Measurements from ENCODE around the gene ZCCHC24. TPM values are rescaled to one million over a fixed set of nuclear protein-coding genes. Genes with fewer than 3 reads are reported as not detected.

Gene ZCCHC24
- total RNA-seq, 1 donor from 2014 or later = 1.3 TPM

GRCh38 chr10:79459243-79459642 is 13.8 kb upstream of the ZCCHC24 start:
- H3K27me3 Mint-ChIP-seq = peaks cover 7% of the 10 kb centered on the region
- no peaks in the 10 kb centered on the region for H3K4me1 Mint-ChIP-seq
- no peak for DNase-seq
- H3K9me3 Mint-ChIP-seq = no peaks in the 10 kb centered on the region
- intact Hi-C loops (cut with micrococcal nuclease) = no loop called here
- ATAC-seq (ENCODE audit: low read depth) = no peak
- H3K27ac Mint-ChIP-seq = no peak overlapping the region
- H3K4me3 Mint-ChIP-seq = no peak overlapping the region
- POLR2A ChIA-PET = no interaction called here
- CTCF ChIA-PET = no interaction called here
- no peaks in the 10 kb centered on the region for H3K36me3 Mint-ChIP-seq (ENCODE audit: low read depth)
- TF ChIP-seq, protein P1, sequence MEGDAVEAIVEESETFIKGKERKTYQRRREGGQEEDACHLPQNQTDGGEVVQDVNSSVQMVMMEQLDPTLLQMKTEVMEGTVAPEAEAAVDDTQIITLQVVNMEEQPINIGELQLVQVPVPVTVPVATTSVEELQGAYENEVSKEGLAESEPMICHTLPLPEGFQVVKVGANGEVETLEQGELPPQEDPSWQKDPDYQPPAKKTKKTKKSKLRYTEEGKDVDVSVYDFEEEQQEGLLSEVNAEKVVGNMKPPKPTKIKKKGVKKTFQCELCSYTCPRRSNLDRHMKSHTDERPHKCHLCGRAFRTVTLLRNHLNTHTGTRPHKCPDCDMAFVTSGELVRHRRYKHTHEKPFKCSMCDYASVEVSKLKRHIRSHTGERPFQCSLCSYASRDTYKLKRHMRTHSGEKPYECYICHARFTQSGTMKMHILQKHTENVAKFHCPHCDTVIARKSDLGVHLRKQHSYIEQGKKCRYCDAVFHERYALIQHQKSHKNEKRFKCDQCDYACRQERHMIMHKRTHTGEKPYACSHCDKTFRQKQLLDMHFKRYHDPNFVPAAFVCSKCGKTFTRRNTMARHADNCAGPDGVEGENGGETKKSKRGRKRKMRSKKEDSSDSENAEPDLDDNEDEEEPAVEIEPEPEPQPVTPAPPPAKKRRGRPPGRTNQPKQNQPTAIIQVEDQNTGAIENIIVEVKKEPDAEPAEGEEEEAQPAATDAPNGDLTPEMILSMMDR (IDR thresholded peaks at IDR 0.05) = no peak

DNA sequence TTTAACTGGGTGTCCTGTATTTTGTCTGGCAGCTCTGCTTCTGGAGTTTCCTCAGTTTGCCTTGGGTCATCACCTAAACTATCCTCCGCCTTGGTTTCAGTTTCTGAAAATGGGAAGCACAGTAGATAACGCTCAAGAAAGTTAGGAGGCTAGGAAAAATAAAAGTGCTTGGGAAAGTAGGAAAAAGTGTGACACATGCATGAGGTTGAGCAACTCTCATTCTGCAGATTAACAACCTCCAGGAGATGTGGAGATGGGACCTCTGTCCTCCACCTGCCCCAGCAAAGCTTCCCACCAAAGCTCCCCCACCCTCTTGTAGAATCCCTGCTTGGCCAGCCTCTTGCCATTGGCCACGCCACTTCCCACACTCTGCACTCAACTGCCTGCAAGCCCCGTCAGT is 13.1 kb upstream of the ZCCHC24 start:
- H3K9me3 Mint-ChIP-seq = no peaks in the 10 kb centered on the region
- peaks cover 7% of the 10 kb centered on the region for H3K27me3 Mint-ChIP-seq
- ChIA-PET CTCF (no interaction called here), POLR2A (no interaction called here)
- no peak overlapping the region for H3K4me3 Mint-ChIP-seq
- DNase-seq = no peak
- no peak for ATAC-seq (ENCODE audit: low read depth)
- TF ChIP-seq, protein P1 (IDR thresholded peaks at IDR 0.05) = no peak
- intact Hi-C loops (cut with micrococcal nuclease) = no loop called here
- no peak overlapping the region for H3K27ac Mint-ChIP-seq
- H3K36me3 Mint-ChIP-seq (ENCODE audit: low read depth) = no peaks in the 10 kb centered on the region
- H3K4me1 Mint-ChIP-seq = no peaks in the 10 kb centered on the region

GRCh38 chr10:79457256-79457785 is 11.9 kb upstream of the ZCCHC24 start:
- CTCF ChIA-PET = no interaction called here
- ATAC-seq (ENCODE audit: low read depth) (no peak), DNase-seq (no peak)
- no peak overlapping the region for H3K4me3 Mint-ChIP-seq
- POLR2A ChIA-PET = no interaction called here
- H3K36me3 Mint-ChIP-seq (ENCODE audit: low read depth) = no peaks in the 10 kb centered on the region
- intact Hi-C loops (cut with micrococcal nuclease) = no loop called here
- TF ChIP-seq, protein P1 (IDR thresholded peaks at IDR 0.05) = no peak
- H3K9me3 Mint-ChIP-seq = no peaks in the 10 kb centered on the region
- H3K27ac Mint-ChIP-seq = no peak overlapping the region
- H3K27me3 Mint-ChIP-seq = peaks cover 7% of the 10 kb centered on the region
- no peaks in the 10 kb centered on the region for H3K4me1 Mint-ChIP-seq

GRCh38 chr10:79454259-79454658 is 8.8 kb upstream of the ZCCHC24 start:
- intact Hi-C loops (cut with micrococcal nuclease) = no loop called here
- POLR2A ChIA-PET = interaction anchor here (1.5 kb wide), 1 partner anchor 10 kb away, joined by 3 read pairs; no protein-coding TSS in a partner anchor
- DNase-seq (no peak), ATAC-seq (ENCODE audit: low read depth) (no peak)
- CTCF ChIA-PET = no interaction called here
- Mint-ChIP-seq H3K9me3 (no peaks in the 10 kb centered on the region), H3K4me1 (no peaks in the 10 kb centered on the region), H3K27me3 (peaks cover 7% of the 10 kb centered on the region), H3K4me3 (no peak overlapping the region), H3K27ac (no peak overlapping the region), H3K36me3 (ENCODE audit: low read depth) (no peaks in the 10 kb centered on the region)
- TF ChIP-seq, protein P1 (IDR thresholded peaks at IDR 0.05) = no peak

GRCh38 chr10:79453392-79453791 is 8.0 kb upstream of the ZCCHC24 start:
- CTCF ChIA-PET = no interaction called here
- Mint-ChIP-seq H3K36me3 (ENCODE audit: low read depth) (no peaks in the 10 kb centered on the region), H3K27ac (no peak overlapping the region), H3K9me3 (no peaks in the 10 kb centered on the region), H3K27me3 (peaks cover 6% of the 10 kb centered on the region), H3K4me1 (no peaks in the 10 kb centered on the region), H3K4me3 (no peak overlapping the region)
- POLR2A ChIA-PET = interaction anchor here (1.5 kb wide), 1 partner anchor 9 kb away, joined by 3 read pairs; no protein-coding TSS in a partner anchor
- no peak for DNase-seq
- TF ChIP-seq, protein P1 (IDR thresholded peaks at IDR 0.05) = no peak
- intact Hi-C loops (cut with micrococcal nuclease) = no loop called here
- no peak for ATAC-seq (ENCODE audit: low read depth)
